AG04450 (cell line): ENCODE results near the gene GPR107. TPM values are rescaled to one million over a fixed set of nuclear protein-coding genes. Genes with fewer than 3 reads are reported as not detected.

Source experiments
- CTCF ChIA-PET: fragments of 300-600, 350-600 bp; formaldehyde crosslinking; extraction: SDS; loops from one replicate; lab custom pipeline; 2022; ENCODE audit warnings: antibody characterized with exemption, inconsistent platforms; lab: Charles Lee
- POLR2A ChIA-PET: fragments of 350-600 bp; formaldehyde crosslinking; extraction: SDS; loops from one replicate; lab custom pipeline; 2021; ENCODE audit warnings: antibody characterized with exemption, inconsistent platforms; lab: Yijun Ruan, JAX
- DNase-seq: peaks from one replicate; pipeline ENCODE4 v3.0.0-alpha.2; 2011; ENCODE audit warnings: low read depth, low spot score
- H3K27ac ChIP-seq: one replicate; pipeline ENCODE4 v1.5.1; 2012; ENCODE audit warnings: low read depth, low read length, control low read depth
- H3K27me3 ChIP-seq: one replicate; pipeline ENCODE4 v1.6.0; 2012; ENCODE audit warnings: low read length; ENCODE audit not compliant: control insufficient read depth, insufficient read depth
- H3K4me3 ChIP-seq: 2 replicates; pipeline ENCODE4 v1.5.1; 2011; ENCODE audit warnings: mild to moderate bottlenecking, low read depth, low read length, control low read depth
- H3K9me3 ChIP-seq: 2 replicates; pipeline ENCODE4 v1.5.1; 2012; ENCODE audit warnings: low read length; ENCODE audit not compliant: control insufficient read depth, insufficient read depth
- CTCF ChIP-seq: IDR thresholded peaks from 2 replicates; pipeline ENCODE4 v1.5.1; 2011; ENCODE audit warnings: low read depth, low read length, control low read depth, inconsistent platforms
- polyA plus RNA-seq: library from polyadenylated mRNA; depleted of rRNA; stranded (reverse); fragments of >200 nt; gene quantifications from 2 replicates; pipeline ENCODE4 v1.2.3, GENCODE V29; 2011

Gene GPR107
- polyA plus RNA-seq, 1 experiment: 45.1 TPM

GRCh38 chr9:130167927-130168326, 114.2 kb downstream of the GPR107 start:
- Histone ChIP-seq H3K4me3 (no peak overlapping the region), H3K27me3 (no peaks in the 10 kb centered on the region), H3K27ac (no peak overlapping the region), H3K9me3 (no peaks in the 10 kb centered on the region; the same call in 1 of the 2 replicates)
- DNase-seq: no peak
- peak; percentile 17; the same call in 1 of the 2 replicates for TF ChIP-seq CTCF
- POLR2A ChIA-PET: no interaction called here
- CTCF ChIA-PET: no interaction called here

- ChIA-PET CTCF (no interaction called here), POLR2A (interaction anchor here (1.0 kb wide), 1 partner anchor 49 kb away, joined by 4 read pairs; no protein-coding TSS in a partner anchor)
- H3K27ac ChIP-seq: no peak overlapping the region
- no peak for TF ChIP-seq CTCF
- no peaks in the 10 kb centered on the region; the same call in 1 of the 2 replicates for H3K9me3 ChIP-seq
- H3K27me3 ChIP-seq: no peaks in the 10 kb centered on the region
- peak overlapping the region; percentile 48 for H3K4me3 ChIP-seq
- DNase-seq: no peak
Observed at GRCh38 chr9:130171226-130172148, 117.8 kb downstream of the GPR107 start.

- no peaks in the 10 kb centered on the region; the same call in 1 of the 2 replicates for H3K9me3 ChIP-seq
- no peak for DNase-seq
- no peak for TF ChIP-seq CTCF
- H3K4me3 ChIP-seq: peak within 1 kb of the TSS; percentile 79
- H3K27me3 ChIP-seq: no peaks in the 10 kb centered on the region
- peak within 1 kb of the TSS; percentile 21 for H3K27ac ChIP-seq
- CTCF ChIA-PET: no interaction called here
- POLR2A ChIA-PET: interaction anchor here (1.0 kb wide), 1 partner anchor 28 kb away, joined by 3 read pairs; no protein-coding TSS in a partner anchor
Observed at GRCh38 chr9:130172161-130172857, 118.6 kb downstream of the GPR107 start, which contains the start of gene NCS1. Gene NCS1 (plus strand): TSS chr9:130172404. CDS start chr9:130172664, 260 bp downstream.

GRCh38 chr9:130172858-130173665, 119.4 kb downstream of the GPR107 start:
- DNase-seq: no peak
- no peaks in the 10 kb centered on the region; the same call in 1 of the 2 replicates for H3K9me3 ChIP-seq
- no peaks in the 10 kb centered on the region for H3K27me3 ChIP-seq
- H3K4me3 ChIP-seq: peak overlapping the region; percentile 79
- TF ChIP-seq CTCF: no peak
- POLR2A ChIA-PET: interaction anchor here (0.6 to 1.0 kb wide), 4 partner anchors 11 to 443 kb away, joined by 3 to 13 read pairs (median 4); no protein-coding TSS in a partner anchor
- CTCF ChIA-PET: interaction anchor here (1.8 kb wide), 1 partner anchor 63 kb away, joined by 7 read pairs; no protein-coding TSS in a partner anchor
- H3K27ac ChIP-seq: peak overlapping the region; percentile 21
